Measurements from ENCODE around the gene QRFP. TPM values are rescaled to one million over a fixed set of nuclear protein-coding genes. Genes with fewer than 3 reads are reported as not detected.

Gene QRFP
- total RNA-seq, 1 donor = not detected

DNA sequence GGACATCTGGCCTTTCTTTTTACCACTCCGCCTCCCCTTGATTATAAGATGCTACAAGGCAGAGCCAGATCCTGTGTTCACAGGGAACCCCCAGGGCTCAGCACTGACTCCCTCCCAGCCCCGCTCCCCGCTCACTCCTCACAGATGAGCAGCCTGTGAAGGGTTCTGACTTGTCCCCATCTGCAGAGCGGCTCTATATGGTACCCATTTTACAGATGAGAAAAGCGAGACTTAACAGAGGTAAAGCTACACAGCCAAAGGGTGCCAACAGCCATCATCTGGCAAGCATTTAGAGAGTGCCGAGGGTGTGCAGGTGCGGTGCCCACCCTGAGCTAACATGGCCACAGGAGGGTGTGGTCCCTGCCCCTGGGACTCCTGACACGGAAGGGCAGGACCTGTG is 23.6 kb upstream of the QRFP start:
- H3K79me2 ChIP-seq (ENCODE audit: insufficient read depth, low read length) = no peaks in the 10 kb centered on the region
- no peak overlapping the region for H3K27ac ChIP-seq (ENCODE audit: low read depth, low read length)
- no peaks in the 10 kb centered on the region for H3K9me3 ChIP-seq (ENCODE audit: low read depth, low read length)
- no peak overlapping the region for H2AFZ ChIP-seq (ENCODE audit: low read length)
- no peaks in the 10 kb centered on the region for H3K36me3 ChIP-seq (ENCODE audit: insufficient read depth, low read length)
- H3K27me3 ChIP-seq (ENCODE audit: insufficient read depth, low read length) = peaks cover 13% of the 10 kb centered on the region
- no peaks in the 10 kb centered on the region for H4K20me1 ChIP-seq (ENCODE audit: insufficient read depth, low read length)
- no peaks in the 10 kb centered on the region for H3K4me1 ChIP-seq (ENCODE audit: insufficient read depth, low read length)
- no peak for DNase-seq (ENCODE audit: insufficient read length, low spot score, missing footprints)
- no peak overlapping the region for H3K4me2 ChIP-seq (ENCODE audit: insufficient read depth, low read length)
- TF ChIP-seq, protein P1, sequence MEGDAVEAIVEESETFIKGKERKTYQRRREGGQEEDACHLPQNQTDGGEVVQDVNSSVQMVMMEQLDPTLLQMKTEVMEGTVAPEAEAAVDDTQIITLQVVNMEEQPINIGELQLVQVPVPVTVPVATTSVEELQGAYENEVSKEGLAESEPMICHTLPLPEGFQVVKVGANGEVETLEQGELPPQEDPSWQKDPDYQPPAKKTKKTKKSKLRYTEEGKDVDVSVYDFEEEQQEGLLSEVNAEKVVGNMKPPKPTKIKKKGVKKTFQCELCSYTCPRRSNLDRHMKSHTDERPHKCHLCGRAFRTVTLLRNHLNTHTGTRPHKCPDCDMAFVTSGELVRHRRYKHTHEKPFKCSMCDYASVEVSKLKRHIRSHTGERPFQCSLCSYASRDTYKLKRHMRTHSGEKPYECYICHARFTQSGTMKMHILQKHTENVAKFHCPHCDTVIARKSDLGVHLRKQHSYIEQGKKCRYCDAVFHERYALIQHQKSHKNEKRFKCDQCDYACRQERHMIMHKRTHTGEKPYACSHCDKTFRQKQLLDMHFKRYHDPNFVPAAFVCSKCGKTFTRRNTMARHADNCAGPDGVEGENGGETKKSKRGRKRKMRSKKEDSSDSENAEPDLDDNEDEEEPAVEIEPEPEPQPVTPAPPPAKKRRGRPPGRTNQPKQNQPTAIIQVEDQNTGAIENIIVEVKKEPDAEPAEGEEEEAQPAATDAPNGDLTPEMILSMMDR (IDR thresholded peaks at IDR 0.05; ENCODE audit: extremely low read depth, low read depth, low read length) = no peak
- no peak overlapping the region for H3K4me3 ChIP-seq (ENCODE audit: insufficient read depth, low read length)

DNA sequence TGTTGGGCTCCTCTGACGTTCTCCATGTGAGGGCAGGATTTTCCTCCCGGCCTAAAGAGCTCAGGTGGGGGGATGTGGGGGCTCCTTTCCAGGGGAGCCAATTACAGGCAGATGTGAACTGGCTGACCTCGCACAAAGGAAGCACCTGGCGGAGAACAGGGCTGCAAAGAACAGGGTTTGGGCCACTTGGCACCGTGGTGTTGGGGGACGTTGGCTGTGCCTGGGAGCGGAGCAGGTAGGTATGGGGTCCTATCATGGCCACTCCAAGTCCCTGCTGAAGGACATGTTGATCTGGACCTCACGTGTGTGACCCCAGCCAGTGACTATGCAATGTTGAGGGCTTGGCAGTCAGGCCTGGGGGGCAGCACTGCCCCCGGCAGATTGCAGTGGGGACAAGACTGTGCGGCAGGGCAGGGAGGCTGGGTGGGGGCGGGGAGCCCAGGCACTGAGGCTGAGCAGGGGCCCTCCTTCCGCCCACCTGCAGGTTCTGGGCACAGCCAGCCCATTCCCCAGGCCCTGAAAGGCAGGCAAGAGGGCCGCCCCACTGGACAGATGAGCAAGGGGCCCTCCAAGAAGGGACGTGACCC is 23.0 kb upstream of the QRFP start:
- Histone ChIP-seq H3K4me2 (ENCODE audit: insufficient read depth, low read length) (no peak overlapping the region), H3K9me3 (ENCODE audit: low read depth, low read length) (no peaks in the 10 kb centered on the region), H3K27me3 (ENCODE audit: insufficient read depth, low read length) (peaks cover 13% of the 10 kb centered on the region), H4K20me1 (ENCODE audit: insufficient read depth, low read length) (no peaks in the 10 kb centered on the region), H3K36me3 (ENCODE audit: insufficient read depth, low read length) (no peaks in the 10 kb centered on the region), H3K4me3 (ENCODE audit: insufficient read depth, low read length) (no peak overlapping the region), H3K4me1 (ENCODE audit: insufficient read depth, low read length) (no peaks in the 10 kb centered on the region), H3K79me2 (ENCODE audit: insufficient read depth, low read length) (no peaks in the 10 kb centered on the region), H2AFZ (ENCODE audit: low read length) (no peak overlapping the region), H3K27ac (ENCODE audit: low read depth, low read length) (no peak overlapping the region)
- DNase-seq (ENCODE audit: insufficient read length, low spot score, missing footprints) = no peak
- TF ChIP-seq, protein P1 (IDR thresholded peaks at IDR 0.05; ENCODE audit: extremely low read depth, low read depth, low read length) = no peak

DNA sequence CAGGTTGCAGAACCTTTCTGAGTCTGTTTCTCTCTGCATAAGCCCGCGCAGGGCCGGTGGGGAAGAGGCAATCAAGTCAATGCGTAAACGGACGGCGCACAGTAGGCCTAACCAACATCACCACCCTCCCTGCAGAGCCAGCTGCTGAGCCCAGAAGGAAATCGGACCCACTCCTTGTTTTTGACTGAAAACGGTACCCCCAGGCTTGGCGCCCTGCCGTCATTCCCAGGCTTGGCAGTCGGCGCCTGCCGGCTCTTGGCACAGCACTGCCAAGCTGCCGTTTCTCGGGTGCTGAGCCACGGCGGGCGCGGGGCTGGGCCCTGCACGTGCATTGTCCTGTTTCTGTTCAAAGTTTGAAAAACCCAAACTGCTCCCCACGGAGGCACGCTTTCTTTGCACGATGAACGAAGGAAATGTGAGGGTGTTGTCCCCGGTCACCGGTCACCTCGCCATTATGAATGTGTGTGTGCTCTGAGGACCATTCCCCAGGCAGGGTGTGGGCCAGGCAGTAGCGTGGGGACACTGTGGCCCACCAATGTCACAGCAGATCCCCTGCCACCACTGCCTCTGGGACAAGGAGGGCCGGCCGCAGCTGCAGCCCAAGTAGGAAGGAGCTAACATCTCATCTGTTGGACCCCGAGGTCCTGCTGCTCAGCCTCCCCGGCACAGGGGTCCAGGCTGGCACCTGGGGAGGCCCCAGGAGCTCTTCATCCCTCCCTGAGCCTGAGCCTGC is 22.4 kb upstream of the QRFP start:
- Histone ChIP-seq H2AFZ (ENCODE audit: low read length) (no peak overlapping the region), H3K4me1 (ENCODE audit: insufficient read depth, low read length) (no peaks in the 10 kb centered on the region), H3K4me3 (ENCODE audit: insufficient read depth, low read length) (no peak overlapping the region), H3K79me2 (ENCODE audit: insufficient read depth, low read length) (no peaks in the 10 kb centered on the region), H3K36me3 (ENCODE audit: insufficient read depth, low read length) (no peaks in the 10 kb centered on the region), H4K20me1 (ENCODE audit: insufficient read depth, low read length) (no peaks in the 10 kb centered on the region), H3K9me3 (ENCODE audit: low read depth, low read length) (no peaks in the 10 kb centered on the region), H3K4me2 (ENCODE audit: insufficient read depth, low read length) (no peak overlapping the region), H3K27me3 (ENCODE audit: insufficient read depth, low read length) (peaks cover 13% of the 10 kb centered on the region), H3K27ac (ENCODE audit: low read depth, low read length) (no peak overlapping the region)
- TF ChIP-seq, protein P1 (IDR thresholded peaks at IDR 0.05; ENCODE audit: extremely low read depth, low read depth, low read length) = no peak
- no peak for DNase-seq (ENCODE audit: insufficient read length, low spot score, missing footprints)

DNA sequence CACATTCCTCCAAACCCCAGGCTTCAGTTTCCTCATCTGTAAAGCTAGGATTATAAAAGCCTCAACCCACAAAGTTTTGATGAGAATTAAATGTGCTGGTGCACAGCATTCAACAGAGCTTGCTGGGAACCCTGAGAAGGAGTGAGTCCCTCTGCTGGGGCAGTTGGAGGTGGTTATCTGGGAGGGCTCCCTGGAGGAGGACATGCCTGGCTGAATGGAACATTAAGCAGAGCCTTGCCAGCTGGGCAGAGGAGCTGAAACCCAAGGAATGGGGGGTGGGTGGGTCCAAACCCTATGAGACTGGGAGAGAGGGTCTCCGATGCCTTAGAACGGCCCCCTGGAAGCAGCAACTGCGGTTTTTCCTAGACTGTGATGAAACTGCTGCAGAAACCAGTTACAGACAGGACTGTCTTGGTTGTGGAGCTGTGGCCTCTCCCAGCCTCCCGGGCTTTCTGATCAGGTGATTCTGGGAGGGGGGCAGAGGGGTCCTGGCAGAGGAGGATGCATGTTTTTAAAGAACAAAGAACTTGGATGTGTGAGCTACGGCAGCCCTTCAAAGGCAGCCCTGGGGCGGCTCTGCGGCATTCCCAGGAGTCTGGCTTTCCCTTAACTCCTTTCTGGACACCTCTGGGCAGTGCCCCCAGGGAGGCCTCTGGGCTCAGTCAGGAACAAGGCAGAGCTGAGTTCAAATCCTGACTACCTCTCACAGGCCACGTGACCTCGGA is 21.7 kb upstream of the QRFP start:
- Histone ChIP-seq H3K27me3 (ENCODE audit: insufficient read depth, low read length) (peaks cover 13% of the 10 kb centered on the region), H2AFZ (ENCODE audit: low read length) (no peak overlapping the region), H3K79me2 (ENCODE audit: insufficient read depth, low read length) (no peaks in the 10 kb centered on the region), H3K4me3 (ENCODE audit: insufficient read depth, low read length) (no peak overlapping the region), H3K9me3 (ENCODE audit: low read depth, low read length) (no peaks in the 10 kb centered on the region), H3K27ac (ENCODE audit: low read depth, low read length) (no peak overlapping the region), H3K4me2 (ENCODE audit: insufficient read depth, low read length) (no peak overlapping the region), H3K36me3 (ENCODE audit: insufficient read depth, low read length) (no peaks in the 10 kb centered on the region), H3K4me1 (ENCODE audit: insufficient read depth, low read length) (no peaks in the 10 kb centered on the region), H4K20me1 (ENCODE audit: insufficient read depth, low read length) (no peaks in the 10 kb centered on the region)
- no peak for DNase-seq (ENCODE audit: insufficient read length, low spot score, missing footprints)
- TF ChIP-seq, protein P1 (IDR thresholded peaks at IDR 0.05; ENCODE audit: extremely low read depth, low read depth, low read length) = no peak

Data from osteoblast (primary cell).